Fibroblast of lung (primary cell): ENCODE data around the gene CD200. TPM values are rescaled to one million over a fixed set of nuclear protein-coding genes. Genes with fewer than 3 reads are reported as not detected.
A peak's percentile ranks its signal among the peaks of the same experiment; 100 is the strongest.
"Not testable (repeated sequence)": the region's sequence is repeated elsewhere in the genome, so short reads cannot be mapped to it uniquely, and the experiment has no call there.

ENCODE experiments used
- DNase-seq, 2 donors: peaks; one replicate each; pipeline versions ENCODE4 v3.0.0 to v3.0.0-alpha.2; 2010; ENCODE audit warnings: low read depth in 2 of 2
- H2AFZ ChIP-seq: 2 replicates; pipeline ENCODE4 v1.5.1; 2012; ENCODE audit warnings: low read length, control low read depth, inconsistent platforms
- H3K27ac ChIP-seq: 2 replicates; pipeline ENCODE4 v1.5.1; 2011; ENCODE audit warnings: low read length, control low read depth; ENCODE audit not compliant: insufficient read depth
- H3K27me3 ChIP-seq: 2 replicates; pipeline ENCODE4 v1.5.1; 2011; ENCODE audit warnings: mild to moderate bottlenecking, low read length; ENCODE audit not compliant: control insufficient read depth, insufficient read depth
- H3K36me3 ChIP-seq: 2 replicates; pipeline ENCODE4 v1.5.1; 2011; ENCODE audit warnings: low read length; ENCODE audit not compliant: control insufficient read depth, insufficient read depth
- H3K4me1 ChIP-seq: 2 replicates; pipeline ENCODE4 v1.5.1; 2011; ENCODE audit warnings: low read length; ENCODE audit not compliant: control insufficient read depth, insufficient read depth; ENCODE audit errors: extremely low read depth
- H3K4me2 ChIP-seq: 2 replicates; pipeline ENCODE4 v1.5.1; 2011; ENCODE audit warnings: low read length, control low read depth; ENCODE audit not compliant: insufficient read depth; ENCODE audit errors: extremely low read depth
- H3K4me3 ChIP-seq, 4 experiments: fragments of 200-600 bp in 1 of 4; sonication (generic) in 1 of 4; replicated peaks in 1 of 4; 2 replicates each; pipeline ENCODE4 v1.5.1; 2011 to 2016; ENCODE audit warnings: low read length in 4 of 4, low read depth in 3 of 4, mild to moderate bottlenecking in 3 of 4, control low read depth in 2 of 4, inconsistent platforms in 1 of 4, mixed read lengths in 1 of 4; ENCODE audit not compliant: insufficient read depth in 1 of 4; ENCODE audit errors: control extremely low read depth in 1 of 4
- H3K79me2 ChIP-seq: 2 replicates; pipeline ENCODE4 v1.5.1; 2012; ENCODE audit warnings: mild to moderate bottlenecking, low read length, inconsistent platforms; ENCODE audit not compliant: control insufficient read depth, insufficient read depth
- H3K9ac ChIP-seq: 2 replicates; pipeline ENCODE4 v1.5.1; 2011; ENCODE audit warnings: mild to moderate bottlenecking, low read length, control low read depth; ENCODE audit not compliant: insufficient read depth
- H3K9me3 ChIP-seq: 2 replicates; pipeline ENCODE4 v1.5.1; 2012; ENCODE audit warnings: low read depth, low read length; ENCODE audit not compliant: control insufficient read depth, insufficient read depth
- H4K20me1 ChIP-seq: 2 replicates; pipeline ENCODE4 v1.5.1; 2011; ENCODE audit warnings: low read length; ENCODE audit not compliant: control insufficient read depth, insufficient read depth; ENCODE audit errors: extremely low read depth
- CTCF ChIP-seq, 2 donors: IDR thresholded peaks in 1 of 2; conservative IDR thresholded peaks in 1 of 2; 1 replicate in 1 of 2; 2 replicates in 1 of 2; pipeline ENCODE4 v1.5.1; 2011 to 2012; ENCODE audit warnings: low read length in 2 of 2, control low read depth in 1 of 2, inconsistent platforms in 1 of 2, low read depth in 1 of 2, mild to moderate bottlenecking in 1 of 2
- EZH2 ChIP-seq: IDR thresholded peaks from 2 replicates; pipeline ENCODE4 v1.5.1; 2012; ENCODE audit warnings: low read length, control low read depth, mild to moderate bottlenecking; ENCODE audit errors: missing control alignments
- polyA plus RNA-seq, 2 donors: library from polyadenylated mRNA; depleted of rRNA in 1 of 2; stranded (reverse) in 1 of 2; unstranded in 1 of 2; fragments of >200 nt; gene quantifications; 2 replicates each; pipeline ENCODE4 v1.2.1, GENCODE V29; 2011 to 2012; ENCODE audit warnings: missing spikeins in 1 of 2
- total RNA-seq: library from RNA; depleted of rRNA; stranded (reverse); fragments of >200 nt; gene quantifications from 2 replicates; pipeline ENCODE4 v1.2.1, GENCODE V29; 2014

Gene CD200
- total and polyA plus RNA-seq, 2 donors (not counting 1 experiment from before 2014, with no cell fraction given): 0.17 to 0.22 TPM

- Histone ChIP-seq H4K20me1 (no peaks in the 10 kb centered on the region), H3K36me3 (no peaks in the 10 kb centered on the region), H3K9ac (no peak overlapping the region), H2AFZ (no peak overlapping the region), H3K79me2 (no peaks in the 10 kb centered on the region), H3K4me2 (no peak overlapping the region), H3K4me3 (no peak overlapping the region), H3K27me3 (no peaks in the 10 kb centered on the region), H3K4me1 (no peaks in the 10 kb centered on the region), H3K9me3 (no peaks in the 10 kb centered on the region), H3K27ac (no peak overlapping the region)
- no peak for TF ChIP-seq CTCF (conservative IDR thresholded peaks at IDR 0.05 in 1 of 2, IDR thresholded peaks at IDR 0.05 in 1 of 2; ENCODE audit: low read depth in 1 of 2, low read length in 2 of 2)
- TF ChIP-seq EZH2: no peak
- peak in 1 of 2 donors; percentile 39 for DNase-seq
Observed at GRCh38 chr3:112376241-112376911, 43.4 kb downstream of the CD200 start.

GRCh38 chr3:112376992-112377391 lies 44.0 kb downstream of the CD200 start:
- H3K27me3 ChIP-seq: no peaks in the 10 kb centered on the region
- H3K9ac ChIP-seq: no peak overlapping the region
- H3K4me2 ChIP-seq: no peak overlapping the region
- H3K27ac ChIP-seq: no peak overlapping the region
- peak; percentile 33 to 92 for DNase-seq
- TF ChIP-seq EZH2: no peak
- no peak for TF ChIP-seq CTCF (conservative IDR thresholded peaks at IDR 0.05 in 1 of 2, IDR thresholded peaks at IDR 0.05 in 1 of 2; ENCODE audit: low read depth in 1 of 2, low read length in 2 of 2)
- H3K79me2 ChIP-seq: no peaks in the 10 kb centered on the region
- H3K4me3 ChIP-seq: no peak overlapping the region
- no peaks in the 10 kb centered on the region for H3K9me3 ChIP-seq
- H3K4me1 ChIP-seq: no peaks in the 10 kb centered on the region
- H3K36me3 ChIP-seq: no peaks in the 10 kb centered on the region
- no peaks in the 10 kb centered on the region for H4K20me1 ChIP-seq
- H2AFZ ChIP-seq: no peak overlapping the region

- H3K36me3 ChIP-seq: no peaks in the 10 kb centered on the region
- DNase-seq: peak; percentile 33 to 64
- no peak overlapping the region for H3K4me2 ChIP-seq
- H3K27ac ChIP-seq: no peak overlapping the region
- TF ChIP-seq EZH2: no peak
- TF ChIP-seq CTCF (conservative IDR thresholded peaks at IDR 0.05 in 1 of 2, IDR thresholded peaks at IDR 0.05 in 1 of 2; ENCODE audit: low read depth in 1 of 2, low read length in 2 of 2): no peak
- no peaks in the 10 kb centered on the region for H3K27me3 ChIP-seq
- H2AFZ ChIP-seq: no peak overlapping the region
- no peaks in the 10 kb centered on the region for H3K4me1 ChIP-seq
- no peak overlapping the region for H3K4me3 ChIP-seq
- no peaks in the 10 kb centered on the region for H4K20me1 ChIP-seq
- H3K9me3 ChIP-seq: no peaks in the 10 kb centered on the region
- H3K79me2 ChIP-seq: no peaks in the 10 kb centered on the region
- H3K9ac ChIP-seq: no peak overlapping the region
Observed at GRCh38 chr3:112377568-112378071, 44.7 kb downstream of the CD200 start.

- H3K9ac ChIP-seq, H3K27me3 ChIP-seq, H3K4me1 ChIP-seq, H3K4me3 ChIP-seq, H3K9me3 ChIP-seq, H3K36me3 ChIP-seq, H3K27ac ChIP-seq, H3K4me2 ChIP-seq, H4K20me1 ChIP-seq, H2AFZ ChIP-seq, H3K79me2 ChIP-seq: not testable (repeated sequence)
- peak; percentile 40 to 55 for DNase-seq
Observed at GRCh38 chr3:112378347-112378746, 45.4 kb downstream of the CD200 start.
